ENCODE data around the gene KRT38.

DNA sequence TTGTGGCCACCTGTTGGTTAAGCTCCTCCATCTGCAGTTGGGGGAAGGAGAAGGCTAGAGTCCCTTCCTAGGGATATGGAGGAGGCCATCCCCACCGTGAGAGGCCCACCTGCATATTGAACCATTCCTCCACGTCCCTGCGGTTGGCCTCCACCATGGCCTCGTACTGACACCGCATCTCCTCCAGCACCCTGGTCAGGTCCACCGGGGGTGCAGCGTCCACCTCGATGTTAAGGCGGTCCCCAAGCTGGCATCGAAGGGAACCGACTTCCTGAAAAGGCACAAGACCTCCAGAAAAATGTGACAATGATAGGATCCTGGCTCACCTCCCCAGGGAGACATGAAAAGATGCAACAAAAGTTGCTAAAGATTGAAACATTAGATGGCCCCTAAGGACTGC lies 23.4 kb upstream of the KRT38 start:
- no peak for TF ChIP-seq CTCF (IDR thresholded peaks at IDR 0.05)
- no peak for TF ChIP-seq POLR2A (IDR thresholded peaks at IDR 0.05)
